Hippocampal formation (tissue), 2 donors: ENCODE measurements around the gene DNAJC16.
A peak's percentile ranks its signal among the peaks of the same experiment; 100 is the strongest.
"Not testable (repeated sequence)": the region's sequence is repeated elsewhere in the genome, so short reads cannot be mapped to it uniquely, and the experiment has no call there.

Experiments used
- DNase-seq, 2 donors: peaks; one replicate each; lab custom pipeline; 2025; lab: John Stamatoyannopoulos, UW

Gene DNAJC16

DNA sequence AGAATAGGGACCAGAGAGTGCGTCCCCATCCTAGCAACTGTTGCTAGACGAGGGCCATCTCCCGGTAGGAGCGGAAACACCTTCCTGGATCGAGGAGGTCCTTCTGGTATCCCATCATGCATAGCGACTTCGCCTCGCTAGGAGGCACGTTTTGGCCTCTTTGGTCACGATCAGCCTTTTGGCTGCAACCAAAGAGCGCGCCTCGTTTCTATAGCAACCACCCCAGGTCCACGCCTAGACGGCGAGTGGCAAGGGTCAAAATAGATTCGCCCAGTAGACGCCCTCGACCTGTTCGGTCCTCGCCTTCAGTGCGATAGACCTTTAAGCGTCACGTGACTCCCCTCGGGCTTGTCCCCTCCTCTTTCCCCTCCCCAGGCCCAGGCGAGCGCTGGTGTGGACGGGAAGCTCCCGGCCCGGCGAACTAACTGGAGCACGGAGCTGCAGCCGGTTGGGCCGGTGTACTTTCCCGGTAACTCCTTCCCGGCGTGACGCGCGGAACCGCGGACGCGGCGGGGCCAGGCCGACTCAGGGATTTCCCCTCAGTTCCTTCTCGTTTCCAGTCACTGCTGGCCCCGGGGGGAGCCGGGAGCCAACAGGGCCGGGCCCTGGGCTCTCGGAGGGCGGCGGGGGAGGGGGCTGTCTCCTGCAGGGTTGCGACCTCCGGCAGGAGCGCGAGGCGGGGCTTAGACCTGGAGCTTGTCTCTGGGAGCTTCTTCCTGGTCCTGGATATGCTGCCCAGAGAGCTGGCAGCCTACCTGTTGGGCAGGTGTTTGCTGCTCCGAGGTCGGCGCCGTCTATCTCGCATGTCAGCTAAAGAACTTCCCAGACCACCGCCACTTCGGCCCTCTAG is at the start of gene DNAJC16:
TSS of gene DNAJC16 (plus strand) at position 359 of the 850 bp plus-strand sequence. CDS start 2,258 bp downstream, outside the sequence.
- peak; percentile 98 to 99 for DNase-seq

DNA sequence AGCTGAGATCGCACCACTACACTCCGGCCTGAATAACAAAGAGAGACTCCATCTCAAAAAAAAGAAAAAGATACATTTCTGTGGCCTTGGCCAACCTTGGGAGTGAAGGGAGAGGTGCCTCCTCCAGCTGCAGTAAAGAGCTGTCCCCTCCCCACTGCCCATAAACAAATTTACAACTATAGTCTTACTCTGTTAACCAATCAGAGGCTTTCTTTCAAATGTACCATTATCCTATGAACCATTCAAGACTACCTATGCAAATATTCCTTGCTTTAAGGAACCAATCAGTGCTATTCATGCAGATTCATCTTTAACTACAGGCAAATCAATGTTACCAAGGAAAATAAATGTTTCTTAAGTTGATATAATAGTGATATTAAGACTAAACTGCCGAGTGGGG is 49.7 kb upstream of the DNAJC16 start:
- no peak for DNase-seq

DNA sequence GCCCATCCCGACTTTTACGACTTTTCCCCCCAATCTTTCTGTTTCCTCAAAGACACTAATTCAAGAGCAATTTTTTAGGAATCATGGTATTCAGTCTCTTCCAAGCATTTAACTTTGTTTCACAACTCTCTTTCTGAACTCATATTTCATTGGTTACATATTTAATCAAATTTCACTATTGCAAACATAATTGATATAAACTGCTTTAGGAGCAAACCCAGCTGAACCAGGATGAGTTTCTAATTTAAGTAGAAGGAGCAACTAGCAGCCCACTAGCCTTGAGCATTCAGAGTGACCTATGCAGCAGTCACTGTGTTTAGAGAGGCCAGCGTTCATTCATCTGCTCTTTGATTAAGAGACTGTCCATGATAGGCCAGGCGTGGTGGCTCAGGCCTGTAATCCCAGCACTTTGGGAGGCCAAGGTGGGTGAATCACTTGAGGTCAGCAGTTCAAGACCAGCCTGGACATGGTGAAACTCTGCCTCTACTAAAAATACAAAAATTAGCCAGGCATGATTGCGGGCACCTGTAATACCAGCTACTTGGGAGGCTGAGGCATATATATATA is 48.9 kb upstream of the DNAJC16 start:
- no peak for DNase-seq

DNA sequence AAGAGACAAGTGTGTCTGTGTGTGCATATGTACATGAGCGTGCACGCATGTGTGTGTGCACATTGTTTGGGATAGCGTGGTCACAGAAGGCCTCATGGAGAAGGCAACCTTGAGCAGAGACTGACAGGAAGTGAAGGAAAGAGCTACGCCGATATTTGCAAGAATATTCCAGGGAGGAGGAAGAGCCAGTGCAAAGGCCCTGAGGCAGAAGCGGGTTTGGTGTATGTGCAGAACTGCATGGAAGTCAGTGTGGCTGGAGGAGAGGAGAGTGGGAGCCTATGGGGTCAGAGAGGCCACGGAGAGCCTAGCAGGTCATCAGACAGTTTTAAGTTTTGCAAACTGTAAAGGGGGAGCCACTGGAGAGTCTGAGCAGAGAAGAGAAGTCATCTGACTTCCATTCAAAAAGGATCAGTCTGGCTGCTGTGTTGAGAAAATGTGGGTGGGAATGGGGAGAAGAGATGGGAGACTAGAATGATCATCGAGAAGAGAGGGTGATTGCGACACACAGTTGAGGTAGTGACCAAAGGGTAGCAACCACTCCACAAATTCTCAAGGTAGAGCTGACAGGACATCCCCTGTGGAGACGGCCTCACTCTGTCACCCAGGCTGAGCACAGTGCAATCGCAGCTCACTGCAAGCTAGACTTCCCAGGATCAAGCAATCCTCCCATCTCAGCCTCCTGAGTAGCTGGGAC is 46.8 kb upstream of the DNAJC16 start:
- DNase-seq: no peak

DNA sequence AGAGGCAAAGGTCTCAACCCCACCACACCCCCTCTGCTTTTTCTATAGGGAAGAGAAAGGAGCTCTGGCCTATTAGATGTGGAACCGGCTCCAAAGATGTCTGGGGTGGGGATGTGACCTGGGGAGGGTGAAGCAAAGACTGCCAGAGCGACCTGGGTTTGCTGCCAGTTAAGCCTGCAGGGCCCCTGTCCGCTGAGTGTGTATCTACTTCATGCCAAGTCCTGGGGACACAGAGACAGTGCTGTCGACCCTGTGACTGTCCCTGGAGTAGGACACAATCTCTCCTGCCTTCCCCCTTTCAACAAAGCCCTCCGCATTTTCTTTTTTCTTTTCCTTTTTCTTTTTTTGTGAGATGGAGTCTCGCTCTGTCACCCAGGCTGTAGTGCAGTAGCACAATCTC is 44.2 kb upstream of the DNAJC16 start:
- DNase-seq: not testable (repeated sequence)

DNA sequence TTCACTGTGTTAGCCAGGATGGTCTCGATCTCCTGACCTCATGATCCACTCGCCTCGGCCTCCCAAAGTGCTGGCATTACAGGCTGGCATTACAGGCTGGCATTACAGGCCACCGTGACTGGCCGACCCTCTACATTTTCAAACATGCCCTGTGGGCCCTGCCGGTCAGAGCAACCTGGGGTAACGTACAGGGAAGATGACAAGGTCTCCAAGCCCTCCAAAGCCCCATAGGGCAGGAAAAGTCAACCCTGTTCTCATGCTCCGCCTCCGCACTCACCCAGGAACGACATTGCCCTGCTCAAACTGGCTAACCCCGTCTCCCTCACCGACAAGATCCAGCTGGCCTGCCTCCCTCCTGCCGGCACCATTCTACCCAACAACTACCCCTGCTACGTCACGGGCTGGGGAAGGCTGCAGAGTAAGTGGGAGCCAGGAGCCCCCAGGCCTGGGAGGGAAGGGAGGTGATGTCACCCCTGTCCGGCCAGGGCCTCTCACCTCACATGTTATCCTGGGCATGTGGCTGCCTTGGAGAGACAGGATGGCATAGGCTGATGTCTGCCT is 43.6 kb upstream of the DNAJC16 start:
- not testable (repeated sequence) for DNase-seq

DNA sequence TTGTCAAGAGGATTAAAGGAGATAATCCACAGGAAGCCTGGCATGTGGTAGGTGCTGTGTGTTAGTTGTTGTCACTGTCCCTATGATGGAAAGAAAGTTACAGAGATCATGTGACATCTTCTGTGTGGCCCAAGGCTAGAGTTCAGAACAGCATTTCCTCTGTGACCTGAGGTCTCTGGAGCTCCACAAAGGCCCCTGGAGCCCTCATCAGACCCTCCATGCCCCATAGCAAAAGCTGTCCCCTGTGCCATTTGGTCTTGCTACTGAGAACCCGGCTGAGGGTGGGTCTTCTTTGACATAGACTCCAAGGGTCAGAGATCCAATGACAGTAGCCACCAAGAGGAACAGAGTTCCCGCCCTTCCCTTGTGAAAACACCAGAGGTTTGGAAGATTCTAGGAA is 42.7 kb upstream of the DNAJC16 start:
- DNase-seq: no peak

DNA sequence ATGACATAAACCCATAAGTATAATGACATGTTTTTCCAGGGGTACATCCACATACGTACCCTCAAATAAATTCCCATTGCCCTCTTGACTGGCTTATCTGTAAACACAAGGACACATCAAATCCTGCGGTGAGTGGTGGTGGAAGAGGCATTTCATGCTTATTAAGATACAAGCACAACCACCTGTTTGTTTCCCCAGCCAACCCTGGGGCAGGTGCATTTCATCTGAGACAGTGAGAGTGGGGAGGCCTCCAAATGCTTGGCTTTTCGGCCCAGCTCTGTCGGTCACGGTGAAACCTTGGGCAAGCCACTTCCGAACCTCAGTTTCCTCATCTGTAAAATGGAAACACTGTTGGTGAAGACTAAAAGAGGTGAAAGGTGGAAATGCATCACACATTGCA is 42.2 kb upstream of the DNAJC16 start:
- not testable (repeated sequence) for DNase-seq

DNA sequence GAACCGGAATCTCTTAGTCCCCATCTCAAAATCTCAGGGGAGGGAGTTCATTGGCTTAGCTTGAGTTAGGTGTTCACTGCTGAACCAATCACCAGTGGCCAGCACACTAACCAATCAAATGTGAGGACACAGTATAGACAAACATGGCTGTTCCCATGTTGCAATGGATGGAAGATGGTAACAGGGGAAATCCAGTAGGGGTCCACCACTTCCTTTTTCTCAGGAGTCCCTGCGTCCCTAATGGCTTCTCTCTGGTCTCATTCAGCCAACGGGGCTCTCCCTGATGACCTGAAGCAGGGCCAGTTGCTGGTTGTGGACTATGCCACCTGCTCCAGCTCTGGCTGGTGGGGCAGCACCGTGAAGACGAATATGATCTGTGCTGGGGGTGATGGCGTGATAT is 41.0 kb upstream of the DNAJC16 start:
- no peak for DNase-seq

DNA sequence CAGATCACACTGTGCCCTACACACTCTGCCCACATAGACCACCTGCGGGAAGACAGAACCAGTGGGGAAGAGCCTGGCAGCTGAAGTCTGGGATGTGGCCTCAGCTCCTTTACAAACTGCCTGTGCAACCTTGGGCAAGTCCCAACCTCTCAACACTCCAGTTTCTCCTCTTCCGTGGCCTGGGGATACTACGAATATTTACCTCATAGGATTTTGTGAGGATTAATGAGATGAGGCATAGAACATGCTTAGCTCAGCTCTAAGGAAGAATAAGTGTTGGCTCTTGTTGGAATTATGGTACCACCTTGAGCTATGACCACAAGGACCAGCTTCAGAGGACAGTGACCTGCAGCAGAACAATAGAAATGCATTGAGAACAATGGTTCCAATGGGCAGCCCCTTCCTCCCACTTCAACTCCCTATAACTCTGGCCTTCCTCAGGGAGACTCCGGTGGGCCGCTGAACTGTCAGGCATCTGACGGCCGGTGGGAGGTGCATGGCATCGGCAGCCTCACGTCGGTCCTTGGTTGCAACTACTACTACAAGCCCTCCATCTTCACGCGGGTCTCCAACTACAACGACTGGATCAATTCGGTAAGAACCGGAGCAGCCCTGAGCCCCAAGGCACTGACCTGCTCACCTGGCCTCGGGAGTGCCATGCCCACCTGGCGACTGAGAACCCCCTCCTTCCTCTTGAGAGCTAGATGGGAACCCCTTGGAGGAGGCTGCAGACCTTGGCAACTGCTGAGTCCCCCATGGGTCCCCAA is 39.6 kb upstream of the DNAJC16 start:
- DNase-seq: not testable (repeated sequence)

DNA sequence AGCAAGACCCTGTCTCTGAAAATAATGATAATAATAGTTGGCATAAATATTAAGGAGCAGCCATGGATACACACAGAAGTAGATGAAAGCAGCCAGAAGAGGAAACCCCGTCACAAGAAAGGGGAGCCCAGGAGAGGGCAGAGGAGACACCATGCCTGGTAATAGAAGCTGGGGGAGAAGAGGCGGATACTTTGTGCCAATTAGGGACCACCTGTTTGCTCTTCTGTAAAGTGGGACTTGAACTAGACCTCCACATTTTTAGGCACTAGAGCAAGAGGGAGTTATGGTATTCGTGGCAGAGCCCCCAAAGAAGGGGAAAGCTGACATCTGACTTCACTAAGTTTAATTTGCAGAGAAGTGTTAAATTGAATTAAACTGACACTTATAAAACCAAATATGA is 38.3 kb upstream of the DNAJC16 start:
- no peak for DNase-seq

DNA sequence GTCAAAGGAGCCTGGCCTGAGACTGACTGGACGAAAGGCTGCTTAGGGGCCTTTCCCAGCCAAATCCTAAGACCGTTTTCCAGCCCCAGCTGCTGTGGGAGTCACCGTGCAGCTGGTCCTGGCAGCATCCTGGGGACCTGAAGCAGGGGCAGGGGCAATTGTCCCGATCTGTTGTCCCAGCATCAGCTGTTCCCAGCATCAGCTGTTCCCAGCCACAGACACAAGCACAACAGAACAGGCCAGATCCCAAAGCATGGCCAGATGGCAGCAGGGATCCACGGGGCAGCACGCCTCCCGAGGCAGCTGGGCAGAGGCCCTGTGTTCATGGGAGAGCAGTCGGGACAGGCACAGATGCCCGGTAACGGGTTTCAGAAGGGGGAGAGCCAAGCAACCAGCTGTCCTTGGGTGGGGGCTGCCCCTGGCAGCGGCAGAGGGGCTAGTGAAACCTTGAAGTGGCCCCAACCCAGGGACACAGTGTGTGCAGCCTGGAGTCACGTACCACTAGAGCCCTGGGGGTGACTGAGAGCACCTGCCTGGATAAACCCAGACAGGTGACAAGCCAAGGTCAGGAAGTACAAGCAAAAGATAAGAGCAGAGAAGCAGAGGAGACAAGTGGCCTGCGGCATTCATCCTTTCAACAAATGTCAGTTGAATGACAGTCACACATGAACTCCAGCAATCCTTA is 37.5 kb upstream of the DNAJC16 start:
- DNase-seq: peak in 1 of 2 donors; percentile 33

DNA sequence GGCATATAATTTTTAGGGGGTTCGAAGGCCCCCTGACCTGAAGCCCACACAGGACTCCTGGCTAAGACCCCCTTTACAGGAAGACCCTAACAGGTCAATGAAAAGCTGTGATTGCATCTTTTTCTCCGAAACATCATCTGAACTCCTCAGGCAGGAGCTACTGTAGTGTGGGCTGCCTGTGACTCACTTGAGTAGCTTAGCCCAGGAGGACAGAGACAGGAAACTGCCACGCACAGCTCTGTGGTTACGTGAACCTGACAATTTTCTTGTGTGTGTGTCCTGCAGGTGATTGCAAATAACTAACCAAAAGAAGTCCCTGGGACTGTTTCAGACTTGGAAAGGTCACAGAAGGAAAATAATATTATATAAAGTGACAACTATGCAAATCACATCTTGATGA is 35.6 kb upstream of the DNAJC16 start:
- DNase-seq: not testable (repeated sequence)

DNA sequence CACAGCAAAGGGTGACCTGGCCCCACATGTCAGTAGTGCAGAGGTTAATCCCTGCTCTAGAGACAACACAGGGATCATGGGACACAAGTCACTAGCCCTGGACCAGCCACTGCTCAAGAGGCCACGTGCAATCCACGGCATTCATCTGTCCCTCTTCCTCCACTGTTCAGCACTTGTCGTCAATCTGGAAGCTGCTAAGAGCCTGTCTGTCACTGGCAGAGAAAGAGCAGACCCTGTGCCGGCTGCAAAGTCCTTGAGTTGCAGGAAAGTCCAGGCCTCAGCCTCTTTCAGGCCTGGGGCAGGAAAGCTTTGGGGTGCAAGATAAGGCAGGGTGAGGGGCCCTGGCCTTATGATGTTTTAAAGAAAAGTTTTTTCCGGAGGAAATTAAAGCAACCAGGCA is 34.1 kb upstream of the DNAJC16 start:
- no peak for DNase-seq

DNA sequence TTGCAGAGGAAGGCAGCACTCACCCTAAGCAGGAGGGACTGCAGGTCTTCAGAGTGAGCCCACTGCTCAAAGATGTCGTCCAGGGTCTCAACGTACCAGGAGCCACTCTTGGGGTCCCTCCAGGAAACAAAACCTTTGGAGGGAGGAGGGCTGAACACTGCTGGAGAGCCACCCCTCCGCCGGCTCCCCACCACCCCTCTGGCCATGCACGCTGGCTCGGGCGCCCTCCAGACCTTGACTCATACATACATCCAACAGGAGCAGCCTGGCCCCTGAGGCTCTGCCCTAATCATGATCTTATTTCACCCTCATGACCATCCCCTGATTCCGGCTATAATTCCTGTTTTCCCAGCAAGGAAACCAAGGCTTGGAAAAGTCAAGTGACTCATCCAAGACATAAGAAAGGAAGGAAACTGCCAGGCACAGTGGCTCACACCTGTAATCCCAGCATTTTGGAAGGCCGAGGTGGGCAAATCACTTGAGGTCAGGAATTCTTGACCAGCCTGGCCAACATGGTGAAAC is 32.7 kb upstream of the DNAJC16 start:
- DNase-seq: no peak

DNA sequence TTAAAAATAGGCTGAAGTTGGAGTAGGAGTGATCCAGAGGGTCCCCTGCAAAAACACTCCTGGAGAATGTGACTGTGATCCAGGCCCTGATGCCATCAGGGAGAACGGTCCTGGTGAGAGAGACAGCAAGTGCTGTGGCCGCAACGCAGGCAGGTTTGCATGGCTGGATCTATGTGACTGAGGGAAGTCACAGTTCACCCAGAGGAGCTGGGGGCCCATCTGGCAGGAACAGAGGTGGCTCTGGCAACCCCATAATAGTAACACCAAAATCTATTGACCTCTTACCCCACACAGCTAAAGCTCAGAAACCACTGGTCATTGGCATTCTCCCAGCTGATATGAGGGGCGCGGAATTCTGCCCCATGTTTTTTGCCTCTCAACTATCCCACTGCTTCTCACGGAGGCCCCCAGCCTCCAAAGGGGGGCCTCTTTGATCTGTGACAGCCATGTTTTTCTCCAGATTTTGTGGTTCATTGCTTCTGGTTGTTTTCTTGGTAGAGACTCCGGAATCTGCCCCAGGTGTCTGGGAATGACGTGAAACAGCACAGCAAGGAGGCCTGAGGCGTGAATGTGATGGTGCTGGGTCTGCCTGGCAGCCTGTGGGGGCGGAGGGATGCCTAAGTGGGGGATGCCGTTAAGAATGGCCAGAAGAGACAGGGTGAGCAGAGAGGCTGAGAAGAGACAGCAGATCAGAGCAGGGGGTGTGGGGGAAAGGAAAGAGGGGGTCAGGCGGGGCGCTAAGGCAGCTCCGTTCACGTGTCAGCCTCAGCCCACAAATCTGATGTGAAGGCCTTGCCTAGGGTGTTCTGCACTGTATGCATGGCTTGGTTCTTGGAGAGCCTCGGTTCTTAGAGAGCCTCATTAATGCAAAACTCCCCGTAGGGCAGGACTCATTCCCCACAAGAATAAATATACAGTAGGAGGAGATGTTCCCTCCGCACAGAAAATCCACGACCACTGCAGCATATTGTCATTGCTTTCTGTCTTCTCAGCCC is 26.2 kb upstream of the DNAJC16 start:
- DNase-seq: no peak

DNA sequence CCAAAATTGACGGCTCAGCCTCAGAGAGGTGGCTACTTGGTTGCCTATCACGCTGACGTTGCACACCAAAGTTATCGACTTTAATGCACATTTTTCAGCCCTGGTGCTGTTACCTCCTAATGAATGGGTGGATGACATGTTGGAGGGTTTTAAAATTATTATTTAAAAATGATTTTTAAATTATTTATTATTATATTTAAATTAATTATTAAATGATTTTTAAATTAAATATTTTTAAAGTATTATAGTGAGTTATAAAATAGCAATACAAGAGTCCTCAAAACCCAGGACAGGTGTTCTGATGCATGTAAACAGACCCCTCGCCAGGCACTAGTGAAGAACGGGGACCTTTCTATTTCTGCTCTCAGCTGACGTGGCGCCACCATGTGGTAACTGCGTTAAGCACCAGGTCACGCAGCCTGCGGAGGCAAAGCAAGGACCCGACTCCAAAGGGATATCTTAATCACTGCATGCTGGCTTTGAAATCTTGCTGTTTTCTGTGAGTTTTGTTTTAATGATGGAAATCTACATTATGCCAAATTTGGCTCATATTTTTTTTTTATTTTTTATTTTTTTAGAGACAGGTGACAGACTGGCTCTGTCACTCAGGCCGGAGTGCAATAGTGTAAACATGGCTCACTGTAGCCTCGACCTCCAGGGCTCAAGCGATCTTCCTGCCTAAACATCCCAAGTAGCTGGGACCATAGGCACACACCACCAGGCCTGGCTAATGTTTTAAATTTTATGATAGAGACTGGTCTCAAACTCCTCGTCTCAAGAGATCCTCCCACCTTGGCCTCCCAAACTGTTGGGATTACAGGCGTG is 25.2 kb upstream of the DNAJC16 start:
- no peak for DNase-seq

DNA sequence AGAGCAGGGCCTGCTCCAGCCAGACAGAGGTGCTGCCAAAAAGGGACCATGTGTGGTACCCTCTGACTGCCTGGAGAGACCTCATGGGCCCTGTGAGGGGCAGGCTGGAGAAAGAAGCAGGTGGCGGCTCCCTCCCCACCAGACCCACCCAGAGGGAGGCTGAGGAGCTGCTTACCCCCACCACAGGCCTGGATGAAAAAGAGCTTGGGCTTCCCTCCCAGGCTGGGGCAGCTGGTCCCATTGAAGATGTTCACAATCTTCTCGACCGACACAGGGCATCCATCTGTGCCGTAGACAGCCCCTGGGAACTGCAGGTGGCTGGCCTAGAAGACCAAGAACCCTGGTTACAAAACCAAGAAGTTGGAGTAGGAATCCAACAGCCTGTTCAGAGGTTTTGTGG is 22.2 kb upstream of the DNAJC16 start:
- no peak for DNase-seq

DNA sequence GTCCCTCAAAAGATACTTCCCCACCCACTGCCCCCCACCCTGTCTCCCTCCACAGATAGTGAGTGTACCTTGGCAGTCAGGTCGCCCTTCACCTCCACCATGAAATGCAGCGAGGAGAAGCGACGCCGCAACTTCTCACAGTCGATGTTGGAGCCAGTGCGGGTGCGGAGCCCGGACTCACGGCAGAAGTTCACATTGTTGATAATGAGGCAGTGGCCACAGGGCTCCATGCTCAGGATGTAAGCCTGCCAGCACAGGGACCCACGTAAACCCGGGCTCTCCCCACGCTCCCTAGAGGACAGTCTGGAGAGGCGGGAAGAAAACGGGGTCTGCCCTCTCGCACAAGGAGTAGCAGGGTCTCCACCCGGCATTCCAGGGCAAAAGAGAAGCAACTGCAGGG is 19.8 kb upstream of the DNAJC16 start:
- no peak for DNase-seq
